Endodermal cell (in vitro differentiated cells): ENCODE data around the gene KCNQ2. TPM values are rescaled to one million over a fixed set of nuclear protein-coding genes. Genes with fewer than 3 reads are reported as not detected.
A peak's percentile ranks its signal among the peaks of the same experiment; 100 is the strongest.

Experiments used
- DNase-seq: peaks from one replicate; pipeline ENCODE4 v3.0.0-alpha.2; 2017
- H3K27ac ChIP-seq: 2 replicates; pipeline ENCODE4 v1.5.1; 2013; ENCODE audit warnings: mild to moderate bottlenecking, low read depth, low read length, moderate library complexity
- H3K27me3 ChIP-seq: 2 replicates; pipeline ENCODE4 v1.6.1; 2013; ENCODE audit warnings: mild to moderate bottlenecking, low read length, moderate library complexity; ENCODE audit not compliant: insufficient read depth, control insufficient read depth, poor library complexity, severe bottlenecking
- H3K36me3 ChIP-seq: 2 replicates; pipeline ENCODE4 v1.7.0; 2013; ENCODE audit warnings: mild to moderate bottlenecking, low read length, moderate library complexity; ENCODE audit not compliant: control insufficient read depth, insufficient read depth
- H3K4me1 ChIP-seq: one replicate; pipeline ENCODE4 v1.7.0; 2013; ENCODE audit warnings: low read length; ENCODE audit not compliant: control insufficient read depth, insufficient read depth
- H3K4me3 ChIP-seq: 2 replicates; pipeline ENCODE4 v1.5.1; 2013; ENCODE audit warnings: mild to moderate bottlenecking, low read length, moderate library complexity
- H3K9ac ChIP-seq: 2 replicates; pipeline ENCODE4 v1.6.1; 2013; ENCODE audit warnings: mild to moderate bottlenecking, low read length, moderate library complexity; ENCODE audit not compliant: poor library complexity, severe bottlenecking; ENCODE audit errors: extremely low read depth
- H3K9me3 ChIP-seq: 2 replicates; pipeline ENCODE4 v1.6.1; 2013; ENCODE audit warnings: mild to moderate bottlenecking, low read length, moderate library complexity; ENCODE audit not compliant: control insufficient read depth
- H3K27ac Mint-ChIP-seq: 2 replicates; pipeline ENCODE4 v1.8.0; 2020; ENCODE audit warnings: mixed read lengths
- H3K27me3 Mint-ChIP-seq: 2 replicates; pipeline ENCODE4 v1.8.0; 2021; ENCODE audit warnings: mild to moderate bottlenecking, mixed read lengths; ENCODE audit not compliant: insufficient read depth
- H3K36me3 Mint-ChIP-seq: 2 replicates; pipeline ENCODE4 v1.8.0; 2020; ENCODE audit warnings: low read depth, mixed read lengths
- H3K4me1 Mint-ChIP-seq: 2 replicates; pipeline ENCODE4 v1.8.0; 2020; ENCODE audit warnings: mixed read lengths
- H3K4me3 Mint-ChIP-seq: 2 replicates; pipeline ENCODE4 v1.8.0; 2020; ENCODE audit warnings: mild to moderate bottlenecking, moderate library complexity, mixed read lengths
- H3K9me3 Mint-ChIP-seq: 2 replicates; pipeline ENCODE4 v1.8.0; 2020; ENCODE audit warnings: mild to moderate bottlenecking, mixed read lengths
- CTCF ChIP-seq: fragments of 200-600 bp; sonication (generic); conservative IDR thresholded peaks from 2 replicates; pipeline ENCODE4 v1.5.0; 2021; ENCODE audit warnings: antibody characterized with exemption, mild to moderate bottlenecking
- WGBS, 2 experiments: methylation state at CpG; one replicate each; pipeline versions ENCODE4 v1.1.5 to v1.1.7; 2013; ENCODE audit warnings: missing lambda C conversion rate in 2 of 2, mixed read lengths in 1 of 2; ENCODE audit not compliant: insufficient coverage in 1 of 2, insufficient read length in 1 of 2; 5-methylcytosine and 5-hydroxymethylcytosine counted together
- total RNA-seq, 2 donors: library from RNA; stranded (reverse); fragmentation: NEBNext Ultra II Directional in 1 of 2; extraction: Animal tissue kit (Norgen Biotek cat#: 25700) in 1 of 2; gene quantifications; 2 replicates in 1 of 2; 3 replicates in 1 of 2; pipeline ENCODE4 v1.2.1, GENCODE V29; 2021

The KCNQ2 gene
- total RNA-seq, 2 donors from 2014 or later, result 36.4 to 62.8 TPM

- peak; percentile 73 for DNase-seq
- H3K9ac ChIP-seq, result no peak overlapping the region
Measured at GRCh38 chr20:63471002-63471716, 1.3 kb downstream of the KCNQ2 start.

GRCh38 chr20:63470410-63470809 lies 2.0 kb downstream of the KCNQ2 start:
- no peak overlapping the region for H3K27ac Mint-ChIP-seq
- peak overlapping the region; percentile 74 for H3K4me3 ChIP-seq

More at GRCh38 chr20:63471002-63471716, 1.3 kb downstream of the KCNQ2 start:
- H3K4me3 Mint-ChIP-seq, result peak overlapping the region; percentile 57
- no peak for TF ChIP-seq CTCF
- Histone ChIP-seq H3K36me3 (no peaks in the 10 kb centered on the region), H3K9me3 (no peaks in the 10 kb centered on the region), H3K27me3 (peaks cover 28% of the 10 kb centered on the region), H3K4me1 (no peaks in the 10 kb centered on the region), H3K27ac (no peak overlapping the region), H3K4me3 (peak overlapping the region; percentile 74)
- no peak overlapping the region for H3K27ac Mint-ChIP-seq
- H3K27me3 Mint-ChIP-seq, result peaks cover 32% of the 10 kb centered on the region
- no peaks in the 10 kb centered on the region for H3K4me1 Mint-ChIP-seq
- H3K9me3 Mint-ChIP-seq, result no peaks in the 10 kb centered on the region
- no peaks in the 10 kb centered on the region for H3K36me3 Mint-ChIP-seq
- WGBS, 2 experiments, result 10 to 26% methylated on average over 16 to 45 of the region's 46 CpGs

GRCh38 chr20:63469713-63470101 lies 2.7 kb downstream of the KCNQ2 start:
- Histone ChIP-seq H3K36me3 (no peaks in the 10 kb centered on the region), H3K4me1 (no peaks in the 10 kb centered on the region), H3K9me3 (no peaks in the 10 kb centered on the region), H3K27ac (no peak overlapping the region), H3K27me3 (peaks cover 18% of the 10 kb centered on the region), H3K9ac (no peak overlapping the region), H3K4me3 (no peak overlapping the region)
- H3K27me3 Mint-ChIP-seq, result peaks cover 24% of the 10 kb centered on the region
- no peak for DNase-seq
- 92% methylated on average over 11 to 13 of the region's 13 CpGs for WGBS, 2 experiments
- H3K27ac Mint-ChIP-seq, result no peak overlapping the region
- peak overlapping the region; percentile 57 for H3K4me3 Mint-ChIP-seq
- no peaks in the 10 kb centered on the region for H3K4me1 Mint-ChIP-seq
- no peak for TF ChIP-seq CTCF
- H3K36me3 Mint-ChIP-seq, result no peaks in the 10 kb centered on the region
- no peaks in the 10 kb centered on the region for H3K9me3 Mint-ChIP-seq

More at GRCh38 chr20:63470410-63470809, 2.0 kb downstream of the KCNQ2 start:
- Histone ChIP-seq H3K27me3 (peaks cover 23% of the 10 kb centered on the region), H3K9ac (no peak overlapping the region), H3K4me1 (no peaks in the 10 kb centered on the region), H3K9me3 (no peaks in the 10 kb centered on the region), H3K36me3 (no peaks in the 10 kb centered on the region), H3K27ac (no peak overlapping the region)
- TF ChIP-seq CTCF, result no peak
- 85 to 90% methylated on average over 4 to 10 of the region's 10 CpGs for WGBS, 2 experiments
- Mint-ChIP-seq H3K4me3 (peak overlapping the region; percentile 57), H3K27me3 (peaks cover 31% of the 10 kb centered on the region), H3K4me1 (no peaks in the 10 kb centered on the region), H3K9me3 (no peaks in the 10 kb centered on the region), H3K36me3 (no peaks in the 10 kb centered on the region)
- no peak for DNase-seq
